Measurements from ENCODE around the gene NDUFA8. TPM values are rescaled to one million over a fixed set of nuclear protein-coding genes. Genes with fewer than 3 reads are reported as not detected.

Gene NDUFA8
- total and polyA plus RNA-seq, 9 of the 15 experiments (the other 6 are each of a cell fraction or from before 2014, with no cell fraction given): 105 to 212 (median 133) TPM

DNA sequence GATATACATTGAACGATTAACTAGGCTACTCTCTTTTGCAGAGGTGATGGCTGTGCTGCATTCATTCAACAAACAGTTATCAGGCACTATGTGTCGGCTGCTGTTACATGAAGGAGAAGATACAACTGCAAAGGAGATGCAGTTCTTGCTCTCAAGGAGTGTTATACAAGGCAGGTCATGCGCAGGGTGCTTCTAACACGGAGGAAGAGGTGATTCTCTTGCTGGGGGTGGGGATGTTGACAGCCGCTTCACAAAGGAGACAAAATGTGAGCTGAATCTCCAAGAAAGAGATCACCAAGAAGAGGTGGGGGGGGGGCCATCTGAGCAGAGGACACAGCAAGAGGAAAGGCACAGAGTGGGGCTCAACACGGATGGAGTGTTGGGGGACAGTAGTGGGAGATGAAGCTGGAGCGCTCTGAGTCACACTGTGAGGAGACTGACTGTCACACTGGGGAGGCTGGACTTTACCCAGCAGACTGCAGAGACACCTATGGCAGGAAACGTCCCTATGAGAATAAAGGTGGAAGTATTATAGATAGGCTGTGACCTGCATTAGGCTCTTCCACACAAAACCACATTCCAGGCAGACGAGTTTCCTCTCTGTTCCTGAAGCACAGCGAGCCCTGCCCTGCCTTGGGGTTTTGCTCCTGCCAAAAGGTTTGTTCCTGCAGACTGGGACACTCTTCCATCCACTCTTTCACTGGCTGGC, 20.9 kb downstream of the NDUFA8 start (continued):
- TF ChIP-seq, protein P1, sequence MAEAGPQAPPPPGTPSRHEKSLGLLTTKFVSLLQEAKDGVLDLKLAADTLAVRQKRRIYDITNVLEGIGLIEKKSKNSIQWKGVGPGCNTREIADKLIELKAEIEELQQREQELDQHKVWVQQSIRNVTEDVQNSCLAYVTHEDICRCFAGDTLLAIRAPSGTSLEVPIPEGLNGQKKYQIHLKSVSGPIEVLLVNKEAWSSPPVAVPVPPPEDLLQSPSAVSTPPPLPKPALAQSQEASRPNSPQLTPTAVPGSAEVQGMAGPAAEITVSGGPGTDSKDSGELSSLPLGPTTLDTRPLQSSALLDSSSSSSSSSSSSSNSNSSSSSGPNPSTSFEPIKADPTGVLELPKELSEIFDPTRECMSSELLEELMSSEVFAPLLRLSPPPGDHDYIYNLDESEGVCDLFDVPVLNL (CRISPR knock-in tag; IDR thresholded peaks at IDR 0.05; ENCODE audit: low read depth): no peak
- TF ChIP-seq HDAC1 (IDR thresholded peaks at IDR 0.05) (no peak), ZNF780A (CRISPR knock-in tag; IDR thresholded peaks at IDR 0.05) (no peak), STAT5B (CRISPR knock-in tag; IDR thresholded peaks at IDR 0.05) (no peak), TEAD1 (CRISPR knock-in tag; IDR thresholded peaks at IDR 0.05) (no peak), ZKSCAN8 (CRISPR knock-in tag; IDR thresholded peaks at IDR 0.05) (no peak)

- Histone ChIP-seq H3K27ac (ENCODE audit: extremely low read depth, low read depth, low read length) (no peak overlapping the region), H3K4me3 (no peak overlapping the region), H3K9ac (ENCODE audit: insufficient read depth in 1 of 2, low read depth in 2 of 2, low read length in 2 of 2) (no peak overlapping the region), H3K79me2 (ENCODE audit: control insufficient read depth, insufficient read depth, low read length) (no peaks in the 10 kb centered on the region), H2AFZ (ENCODE audit: low read depth, low read length) (no peak overlapping the region), H3K9me1 (ENCODE audit: control insufficient read depth, insufficient read depth, low read length) (no peaks in the 10 kb centered on the region), H3K4me2 (ENCODE audit: insufficient read depth, low read length) (no peak overlapping the region), H3K9me3 (replicated peaks; ENCODE audit: control insufficient read depth, insufficient read depth, low read depth, low read length) (no peaks in the 10 kb centered on the region), H3K36me3 (ENCODE audit: control insufficient read depth, insufficient read depth, low read length) (no peaks in the 10 kb centered on the region), H3K27me3 (ENCODE audit: control insufficient read depth in 2 of 2, insufficient read depth in 2 of 2, low read length in 2 of 2) (peaks cover 2 to 16% of the 10 kb centered on the region in 2 experiments; a peak in 3 of 5 replicates), H4K20me1 (replicated peaks; ENCODE audit: control insufficient read depth, insufficient read depth, low read length) (0 out of 2 replicates have a peak, but pooled peaks cover 6% of the 10 kb centered on the region), H3K4me1 (replicated peaks in 1 of 2; ENCODE audit: control insufficient read depth in 2 of 2, insufficient read depth in 2 of 2, low read length in 2 of 2) (peaks cover 0 to 9% of the 10 kb centered on the region in 2 experiments; a peak in 1 of 5 replicates)
- intact Hi-C loops (cut with micrococcal nuclease): no loop called here
- DNase-seq (ENCODE audit: extremely low read depth in 1 of 4, low spot score in 3 of 4) (no peak), FAIRE-seq (no peak), ATAC-seq (no peak)
- TF ChIP-seq, protein P2, sequence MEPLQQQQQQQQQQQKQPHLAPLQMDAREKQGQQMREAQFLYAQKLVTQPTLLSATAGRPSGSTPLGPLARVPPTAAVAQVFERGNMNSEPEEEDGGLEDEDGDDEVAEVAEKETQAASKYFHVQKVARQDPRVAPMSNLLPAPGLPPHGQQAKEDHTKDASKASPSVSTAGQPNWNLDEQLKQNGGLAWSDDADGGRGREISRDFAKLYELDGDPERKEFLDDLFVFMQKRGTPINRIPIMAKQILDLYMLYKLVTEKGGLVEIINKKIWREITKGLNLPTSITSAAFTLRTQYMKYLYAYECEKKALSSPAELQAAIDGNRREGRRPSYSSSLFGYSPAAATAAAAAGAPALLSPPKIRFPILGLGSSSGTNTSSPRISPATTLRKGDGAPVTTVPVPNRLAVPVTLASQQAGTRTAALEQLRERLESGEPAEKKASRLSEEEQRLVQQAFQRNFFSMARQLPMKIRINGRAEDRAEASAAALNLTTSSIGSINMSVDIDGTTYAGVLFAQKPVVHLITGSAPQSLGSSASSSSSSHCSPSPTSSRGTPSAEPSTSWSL (CRISPR knock-in tag; IDR thresholded peaks at IDR 0.05; ENCODE audit: borderline replicate concordance): no peak
- TF ChIP-seq ZNF121 (CRISPR knock-in tag; conservative IDR thresholded peaks at IDR 0.05) (peak; percentile 89), MAX (CRISPR knock-in tag; IDR thresholded peaks at IDR 0.05) (peak; percentile 30; the same call in 1 of the 2 replicates)
- in situ Hi-C loops (cut with MboI): no loop called here
- CTCF ChIA-PET (ENCODE audit: low intra/inter-chr PET ratio): no interaction called here
- no TSS peak for BruUV-seq (replicated peaks)
- POLR2A ChIA-PET: interaction anchor here (0.6 to 0.9 kb wide), 3 partner anchors 11 to 235 kb away, joined by 3 read pairs; partner anchors contain the start of gene PTGS1
- 18% methylated on average over 7 of the region's 7 CpGs for WGBS (ENCODE audit: insufficient coverage, low coverage, missing lambda C conversion rate)
These were observed 24.1 kb downstream of the NDUFA8 start for GRCh38 chr9:122135529-122135859.

Measured in K562 (cell line).